ENCODE measurements around the gene SLC12A7. TPM values are rescaled to one million over a fixed set of nuclear protein-coding genes. Genes with fewer than 3 reads are reported as not detected.
A peak's percentile ranks its signal among the peaks of the same experiment; 100 is the strongest.

Gene SLC12A7
- total RNA-seq, 2 experiments from 2014 or later: 101 to 111 TPM

DNA sequence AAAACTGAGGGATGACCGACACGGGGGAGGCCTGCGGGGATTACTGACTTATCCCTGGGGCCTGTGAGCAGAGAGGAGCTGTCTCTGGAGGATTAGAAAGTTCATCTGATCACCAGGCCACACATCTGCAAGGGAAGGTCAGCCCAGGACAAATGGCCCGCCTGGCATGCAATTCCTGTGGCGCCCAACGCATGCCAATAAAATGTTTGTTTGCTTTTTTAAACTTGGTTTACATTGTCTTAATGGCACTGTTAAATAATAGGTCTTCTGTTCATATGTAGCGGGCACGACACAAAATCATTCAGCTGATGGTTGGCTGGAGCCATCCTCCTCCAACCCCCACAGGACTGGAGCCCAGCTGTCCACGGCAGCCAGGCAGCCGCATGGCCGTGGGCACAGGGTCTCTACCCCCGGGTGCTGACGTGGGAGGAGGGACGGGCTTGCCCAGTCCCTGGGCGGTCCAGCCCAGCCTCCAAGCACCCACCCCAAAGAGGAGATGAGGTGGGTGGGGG, 41.0 kb upstream of the SLC12A7 start:
- Mint-ChIP-seq H3K27me3 (ENCODE audit: low read depth) (peaks cover 33% of the 10 kb centered on the region), H3K9me3 (ENCODE audit: insufficient read depth) (no peaks in the 10 kb centered on the region), H3K36me3 (ENCODE audit: low read depth) (no peaks in the 10 kb centered on the region), H3K4me1 (ENCODE audit: low read depth) (peaks cover 31% of the 10 kb centered on the region), H3K27ac (no peak overlapping the region), H3K4me3 (no peak overlapping the region)
- ChIA-PET POLR2A (no interaction called here), CTCF (interaction anchor here (1.2 to 2.8 kb wide), 3 partner anchors 12 to 47 kb away, joined by 3 to 12 read pairs (median 4); no protein-coding TSS in a partner anchor)
- no peak for DNase-seq
- ATAC-seq: no peak

DNA sequence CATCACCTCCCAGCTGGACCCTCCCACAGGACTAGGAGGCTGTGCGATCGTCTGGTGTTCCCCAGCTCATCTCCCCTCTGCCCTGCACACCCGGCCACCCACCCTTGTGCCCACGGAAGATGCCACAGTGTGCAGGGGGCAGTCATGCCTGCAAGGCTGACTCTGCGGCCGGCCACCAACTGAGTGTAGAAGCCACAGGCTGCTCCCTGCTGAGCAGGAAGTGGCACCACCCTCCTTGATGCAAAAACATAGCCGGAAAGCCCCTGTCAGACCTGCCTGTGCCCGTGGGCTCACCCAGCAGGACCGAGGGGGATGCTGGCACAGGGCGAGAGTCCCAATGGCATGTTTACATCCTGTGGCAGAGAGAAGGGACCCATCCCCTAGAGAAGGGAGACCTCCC, 40.3 kb upstream of the SLC12A7 start:
- Mint-ChIP-seq H3K9me3 (ENCODE audit: insufficient read depth) (no peaks in the 10 kb centered on the region), H3K27ac (peak overlapping the region; percentile 67), H3K4me3 (no peak overlapping the region), H3K27me3 (ENCODE audit: low read depth) (peaks cover 26% of the 10 kb centered on the region), H3K4me1 (ENCODE audit: low read depth) (peaks cover 31% of the 10 kb centered on the region), H3K36me3 (ENCODE audit: low read depth) (no peaks in the 10 kb centered on the region)
- POLR2A ChIA-PET: no interaction called here
- CTCF ChIA-PET: interaction anchor here (1.2 to 2.8 kb wide), 4 partner anchors 12 to 228 kb away, joined by 3 to 12 read pairs (median 4); no protein-coding TSS in a partner anchor
- peak; percentile 56 for DNase-seq
- peak; percentile 55 for ATAC-seq

DNA sequence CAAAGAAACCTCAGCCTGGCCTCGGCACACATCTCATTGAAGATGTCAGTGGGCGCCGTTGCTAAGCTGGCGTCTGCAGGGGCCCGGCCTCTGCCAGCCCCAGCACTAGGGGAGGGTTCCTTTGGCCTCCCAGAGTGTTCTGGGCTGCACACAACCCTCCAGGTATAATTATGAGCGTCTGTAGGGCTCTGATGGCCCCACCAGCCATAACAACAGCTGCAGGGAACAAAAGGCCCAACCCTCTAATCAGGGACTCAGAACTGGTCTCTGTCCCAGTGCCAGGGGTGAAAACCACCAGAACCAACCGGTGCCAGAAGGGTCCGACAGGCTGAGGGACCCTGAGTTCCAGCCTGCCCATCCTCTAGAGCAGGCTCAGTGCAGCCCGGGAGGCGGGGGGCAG, 39.5 kb upstream of the SLC12A7 start:
- no peak overlapping the region for H3K27ac Mint-ChIP-seq
- H3K27me3 Mint-ChIP-seq (ENCODE audit: low read depth): peaks cover 20% of the 10 kb centered on the region
- ATAC-seq: no peak
- H3K4me1 Mint-ChIP-seq (ENCODE audit: low read depth): peaks cover 31% of the 10 kb centered on the region
- no peaks in the 10 kb centered on the region for H3K36me3 Mint-ChIP-seq (ENCODE audit: low read depth)
- no peaks in the 10 kb centered on the region for H3K9me3 Mint-ChIP-seq (ENCODE audit: insufficient read depth)
- DNase-seq: no peak
- CTCF ChIA-PET: interaction anchor here (1.9 to 2.8 kb wide), 2 partner anchors 11 to 229 kb away, joined by 4 to 12 read pairs; no protein-coding TSS in a partner anchor
- POLR2A ChIA-PET: no interaction called here
- no peak overlapping the region for H3K4me3 Mint-ChIP-seq

GRCh38 chr5:1150866-1151265, 39.0 kb upstream of the SLC12A7 start:
- no peak for ATAC-seq
- ChIA-PET POLR2A (no interaction called here), CTCF (interaction anchor here (1.1 to 2.8 kb wide), 4 partner anchors 10 to 229 kb away, joined by 3 to 12 read pairs (median 4); no protein-coding TSS in a partner anchor)
- Mint-ChIP-seq H3K4me3 (no peak overlapping the region), H3K27me3 (ENCODE audit: low read depth) (peaks cover 18% of the 10 kb centered on the region), H3K36me3 (ENCODE audit: low read depth) (no peaks in the 10 kb centered on the region), H3K27ac (no peak overlapping the region), H3K4me1 (ENCODE audit: low read depth) (peaks cover 31% of the 10 kb centered on the region), H3K9me3 (ENCODE audit: insufficient read depth) (no peaks in the 10 kb centered on the region)
- DNase-seq: no peak

GRCh38 chr5:1144638-1145396, 33.0 kb upstream of the SLC12A7 start:
- ATAC-seq (no peak), DNase-seq (no peak)
- Mint-ChIP-seq H3K9me3 (ENCODE audit: insufficient read depth) (no peaks in the 10 kb centered on the region), H3K36me3 (ENCODE audit: low read depth) (no peaks in the 10 kb centered on the region), H3K4me3 (no peak overlapping the region), H3K27me3 (ENCODE audit: low read depth) (peaks cover 5% of the 10 kb centered on the region), H3K27ac (no peak overlapping the region), H3K4me1 (ENCODE audit: low read depth) (peaks cover 4% of the 10 kb centered on the region)
- ChIA-PET CTCF (no interaction called here), POLR2A (no interaction called here)

- Mint-ChIP-seq H3K36me3 (ENCODE audit: low read depth) (no peaks in the 10 kb centered on the region), H3K4me3 (no peak overlapping the region), H3K9me3 (ENCODE audit: insufficient read depth) (no peaks in the 10 kb centered on the region), H3K27me3 (ENCODE audit: low read depth) (peaks cover 5% of the 10 kb centered on the region), H3K27ac (no peak overlapping the region), H3K4me1 (ENCODE audit: low read depth) (peaks cover 4% of the 10 kb centered on the region)
- DNase-seq: no peak
- ChIA-PET POLR2A (no interaction called here), CTCF (no interaction called here)
- ATAC-seq: no peak
Measured at GRCh38 chr5:1144089-1144488, 32.2 kb upstream of the SLC12A7 start.

GRCh38 chr5:1143670-1143951, 31.7 kb upstream of the SLC12A7 start:
- ChIA-PET CTCF (interaction anchor here (0.6 to 1.3 kb wide), 2 partner anchors 217 to 220 kb away, joined by 3 to 8 read pairs; no protein-coding TSS in a partner anchor), POLR2A (no interaction called here)
- ATAC-seq (no peak), DNase-seq (no peak)
- Mint-ChIP-seq H3K27ac (no peak overlapping the region), H3K36me3 (ENCODE audit: low read depth) (no peaks in the 10 kb centered on the region), H3K4me1 (ENCODE audit: low read depth) (peaks cover 4% of the 10 kb centered on the region), H3K4me3 (no peak overlapping the region), H3K27me3 (ENCODE audit: low read depth) (peaks cover 5% of the 10 kb centered on the region), H3K9me3 (ENCODE audit: insufficient read depth) (no peaks in the 10 kb centered on the region)

DNA sequence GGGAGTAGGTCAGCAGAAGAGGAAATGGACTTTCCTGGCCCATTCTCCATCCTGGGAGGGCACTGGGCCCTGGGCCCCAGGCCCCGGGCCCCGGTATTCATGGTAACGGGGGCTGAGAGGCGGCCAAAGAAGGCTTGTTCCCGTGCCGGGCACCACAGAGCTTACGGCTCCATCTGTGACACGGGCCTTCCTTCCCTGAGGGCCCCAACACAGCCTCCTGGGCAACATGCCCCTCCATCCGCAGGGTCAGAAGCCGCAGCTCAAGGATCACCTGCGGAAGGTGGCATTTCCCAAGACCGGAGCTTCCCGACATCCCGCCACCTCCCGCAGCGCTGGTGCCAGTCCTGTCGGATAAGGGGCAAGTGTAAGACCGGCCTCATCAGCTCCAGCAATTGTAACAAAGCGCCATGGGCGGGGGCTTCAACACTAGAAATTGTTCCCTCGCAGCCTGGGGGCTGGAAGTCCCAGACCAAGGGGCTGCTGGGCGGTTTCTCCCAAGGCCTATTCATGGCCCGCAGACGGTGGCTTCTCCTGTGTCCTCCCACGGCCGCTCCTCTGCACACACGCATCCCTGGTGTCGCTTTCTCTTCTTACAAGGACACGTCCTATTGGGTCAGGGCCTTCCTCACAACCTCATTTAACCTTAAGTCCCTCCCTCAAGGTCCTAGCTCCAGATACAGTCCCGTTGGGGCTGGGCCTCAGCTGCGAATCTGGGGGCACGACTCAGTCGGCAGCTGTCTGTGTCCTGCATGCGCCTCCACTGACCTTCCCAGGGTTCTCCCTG, 31.2 kb upstream of the SLC12A7 start:
- POLR2A ChIA-PET: no interaction called here

DNA sequence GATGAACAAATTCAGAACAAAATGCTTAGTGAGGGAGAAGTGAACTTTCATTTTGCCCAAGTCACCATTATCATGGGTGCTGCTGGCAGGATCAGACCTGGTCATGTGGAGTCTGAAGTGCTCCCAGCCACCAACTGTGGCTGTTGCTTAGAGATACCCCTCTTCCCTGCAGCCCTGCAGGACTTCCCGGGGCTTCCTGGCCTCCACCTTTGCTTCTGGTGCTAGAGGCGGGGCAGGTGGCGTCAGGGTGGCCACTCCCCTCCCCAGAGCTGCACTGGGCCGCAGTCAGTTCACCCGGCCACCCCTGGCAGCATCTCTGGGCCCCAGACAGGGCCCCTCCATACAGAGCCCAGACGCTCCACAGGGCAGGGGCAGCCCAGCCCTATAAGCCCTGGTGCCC, 30.0 kb upstream of the SLC12A7 start:
- Mint-ChIP-seq H3K4me1 (ENCODE audit: low read depth) (peaks cover 12% of the 10 kb centered on the region), H3K4me3 (no peak overlapping the region), H3K36me3 (ENCODE audit: low read depth) (no peaks in the 10 kb centered on the region), H3K27me3 (ENCODE audit: low read depth) (peaks cover 5% of the 10 kb centered on the region), H3K27ac (no peak overlapping the region), H3K9me3 (ENCODE audit: insufficient read depth) (no peaks in the 10 kb centered on the region)
- POLR2A ChIA-PET: no interaction called here
- ATAC-seq (no peak), DNase-seq (no peak)
- CTCF ChIA-PET: interaction anchor here (2.2 to 3.2 kb wide), 2 partner anchors 207 to 219 kb away, joined by 20 to 54 read pairs; no protein-coding TSS in a partner anchor

More for the DNA sequence above, 31.2 kb upstream of the SLC12A7 start:
- H3K4me3 Mint-ChIP-seq: no peak overlapping the region
- ATAC-seq (no peak), DNase-seq (no peak)
- H3K9me3 Mint-ChIP-seq (ENCODE audit: insufficient read depth): no peaks in the 10 kb centered on the region
- no peak overlapping the region for H3K27ac Mint-ChIP-seq
- H3K4me1 Mint-ChIP-seq (ENCODE audit: low read depth): peaks cover 10% of the 10 kb centered on the region
- peaks cover 5% of the 10 kb centered on the region for H3K27me3 Mint-ChIP-seq (ENCODE audit: low read depth)
- H3K36me3 Mint-ChIP-seq (ENCODE audit: low read depth): no peaks in the 10 kb centered on the region
- CTCF ChIA-PET: interaction anchor here (0.6 to 1.3 kb wide), 2 partner anchors 217 to 219 kb away, joined by 3 to 8 read pairs; no protein-coding TSS in a partner anchor

- POLR2A ChIA-PET: interaction anchor here (0.8 kb wide), 1 partner anchor 36 kb away, joined by 3 read pairs; no protein-coding TSS in a partner anchor
- no peak for DNase-seq
- peaks cover 12% of the 10 kb centered on the region for H3K4me1 Mint-ChIP-seq (ENCODE audit: low read depth)
- no peak for ATAC-seq
- H3K36me3 Mint-ChIP-seq (ENCODE audit: low read depth): no peaks in the 10 kb centered on the region
- H3K27ac Mint-ChIP-seq: no peak overlapping the region
- CTCF ChIA-PET: interaction anchor here (0.8 to 3.2 kb wide), 21 partner anchors 9 to 504 kb away, joined by 3 to 54 read pairs (median 4); no protein-coding TSS in a partner anchor
- no peaks in the 10 kb centered on the region for H3K9me3 Mint-ChIP-seq (ENCODE audit: insufficient read depth)
- peaks cover 3% of the 10 kb centered on the region for H3K27me3 Mint-ChIP-seq (ENCODE audit: low read depth)
- H3K4me3 Mint-ChIP-seq: no peak overlapping the region
Measured at GRCh38 chr5:1140818-1141189, 28.9 kb upstream of the SLC12A7 start.

DNA sequence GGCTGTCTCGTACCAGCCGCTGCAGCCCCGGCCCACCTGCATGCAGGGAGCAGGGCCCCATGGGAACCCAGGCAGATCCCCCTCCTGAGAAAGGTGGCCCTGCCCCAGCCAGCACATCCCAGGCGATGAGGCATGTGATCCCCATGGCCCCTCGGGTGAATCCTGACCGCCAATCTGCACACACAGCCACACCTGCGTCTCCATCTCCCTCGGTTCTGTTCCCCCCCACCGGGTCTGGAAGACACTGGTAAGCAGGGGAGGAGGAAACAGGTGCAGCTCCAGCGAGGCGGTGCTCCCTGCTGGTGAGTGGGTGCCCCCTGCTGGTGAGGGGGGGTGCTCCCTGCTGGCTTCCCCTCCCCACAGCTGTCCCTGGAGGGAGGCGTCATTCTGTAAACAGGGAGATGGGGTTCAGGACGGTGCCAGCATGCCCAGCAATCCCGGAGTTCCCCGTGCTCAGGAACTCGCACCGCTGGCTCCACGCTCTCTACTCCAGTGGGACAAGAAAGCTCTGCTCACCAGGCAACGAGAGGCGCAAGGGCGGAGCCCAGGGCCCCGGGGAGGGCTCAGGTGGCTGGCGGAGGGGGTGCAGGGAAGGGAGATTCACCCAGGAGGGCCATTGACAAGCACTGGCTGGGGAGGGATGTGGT, 28.4 kb upstream of the SLC12A7 start:
- ChIA-PET POLR2A (no interaction called here), CTCF (interaction anchor here (0.8 to 3.2 kb wide), 21 partner anchors 8 to 504 kb away, joined by 3 to 54 read pairs (median 4); no protein-coding TSS in a partner anchor)
- Mint-ChIP-seq H3K27ac (no peak overlapping the region), H3K27me3 (ENCODE audit: low read depth) (peaks cover 3% of the 10 kb centered on the region), H3K36me3 (ENCODE audit: low read depth) (no peaks in the 10 kb centered on the region), H3K4me1 (ENCODE audit: low read depth) (peaks cover 12% of the 10 kb centered on the region), H3K4me3 (no peak overlapping the region), H3K9me3 (ENCODE audit: insufficient read depth) (no peaks in the 10 kb centered on the region)
- ATAC-seq: peak; percentile 92
- peak; percentile 89 for DNase-seq
